Lung (tissue), 12 donors: Measurements from ENCODE around the gene DUSP16. TPM values are rescaled to one million over a fixed set of nuclear protein-coding genes. Genes with fewer than 3 reads are reported as not detected.

ENCODE experiments used
- ATAC-seq: fragments of 200-7000 bp; cut with Tn5 transposase; one replicate; pipeline ENCODE4 v1.9.1; 2020; ENCODE audit warnings: moderate number of reproducible peaks; ENCODE audit not compliant: insufficient read depth, low FRiP score
- DNase-seq, 3 donors: peaks; one replicate each; pipeline ENCODE4 v3.0.0-alpha.2; 2013 to 2017
- H3K27ac ChIP-seq, 2 donors: one replicate each; pipeline ENCODE4 v1.5.1; 2013; ENCODE audit warnings: mild to moderate bottlenecking in 2 of 2, moderate library complexity in 2 of 2, control low read depth in 1 of 2, inconsistent platforms in 1 of 2, low read depth in 1 of 2, low read length in 1 of 2
- H3K27me3 ChIP-seq, 3 donors: one replicate each; pipeline ENCODE4 v1.5.1; 2013; ENCODE audit warnings: low read length in 2 of 3; ENCODE audit not compliant: control insufficient read depth in 3 of 3, insufficient read depth in 3 of 3
- H3K36me3 ChIP-seq, 4 donors: one replicate each; pipeline ENCODE4 v1.5.1; 2013; ENCODE audit warnings: low read length in 4 of 4, mild to moderate bottlenecking in 1 of 4, moderate library complexity in 1 of 4; ENCODE audit not compliant: control insufficient read depth in 4 of 4, insufficient read depth in 4 of 4
- H3K4me1 ChIP-seq, 5 donors: one replicate each; pipeline ENCODE4 v1.5.1; 2013; ENCODE audit warnings: low read length in 5 of 5, mild to moderate bottlenecking in 2 of 5, moderate library complexity in 1 of 5; ENCODE audit not compliant: control insufficient read depth in 5 of 5, insufficient read depth in 5 of 5
- H3K4me3 ChIP-seq: one replicate; pipeline ENCODE4 v1.5.1; 2013; ENCODE audit warnings: mild to moderate bottlenecking, control low read depth, moderate library complexity
- H3K9ac ChIP-seq, 2 donors: one replicate each; pipeline ENCODE4 v1.5.1; 2013; ENCODE audit warnings: low read length in 2 of 2, control low read depth in 1 of 2; ENCODE audit not compliant: insufficient read depth in 1 of 2
- H3K9me3 ChIP-seq, 4 donors: one replicate each; pipeline ENCODE4 v1.5.1; 2013; ENCODE audit warnings: low read length in 3 of 4, mild to moderate bottlenecking in 1 of 4, moderate library complexity in 1 of 4; ENCODE audit not compliant: control insufficient read depth in 4 of 4, insufficient read depth in 3 of 4
- WGBS, 2 donors: extraction: QIAGEN DNeasy Blood & Tissue Kit; methylation state at CpG; one replicate each; pipeline ENCODE4 v1.1.7; 2013; 5-methylcytosine and 5-hydroxymethylcytosine counted together
- polyA plus RNA-seq, 2 donors: library from polyadenylated mRNA; stranded (reverse); fragments of 200-250 nt; gene quantifications; one replicate each; pipeline ENCODE4 v1.2.1, GENCODE V29; 2013
- total RNA-seq, 2 donors: library from RNA; depleted of rRNA in 1 of 2; stranded (reverse); fragments of >200 nt in 1 of 2; gene quantifications; one replicate each; pipeline ENCODE4 v1.2.1, GENCODE V29; 2014 to 2021
- TF ChIP-seq, protein P1 (sequence below): IDR thresholded peaks from 2 replicates; pipeline ENCODE4 v1.5.1; 2012; ENCODE audit warnings: mild to moderate bottlenecking; ENCODE audit errors: control extremely low read depth, extremely low read depth
- donor health status: control.
- donor health status: control.
- donor health status: Bipolar disorder and iron deficiency.
- donor health status: healthy.
- donor health status: DM: yes; HTN: yes; CAD: no.

The DUSP16 gene
- total and polyA plus RNA-seq, 4 donors: 11.1 to 40.0 (median 25.8) TPM

DNA sequence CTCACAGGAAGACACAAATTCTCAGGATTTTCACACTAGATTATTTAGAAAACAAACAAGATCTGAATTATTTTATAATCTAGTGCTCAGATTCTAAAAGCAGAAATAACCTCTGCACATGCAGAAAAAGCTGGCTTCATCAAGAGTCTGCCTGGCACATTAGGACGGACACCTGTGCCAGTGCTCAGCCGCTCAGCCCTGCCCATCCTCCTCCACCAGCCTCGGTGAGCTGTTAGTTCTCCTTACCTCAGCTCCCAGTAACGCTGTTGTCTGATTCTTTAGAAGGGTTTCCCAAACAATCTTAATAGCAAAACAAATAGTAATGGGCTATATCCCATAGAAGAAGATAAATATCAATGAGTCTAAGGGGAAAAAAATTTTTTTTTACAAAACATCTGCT is 27.7 kb downstream of the DUSP16 start:
- Histone ChIP-seq H3K9me3 (no peaks in the 10 kb centered on the region), H3K4me3 (no peak overlapping the region), H3K27ac (no peak overlapping the region), H3K36me3 (peaks cover 0 to 3% (median under 1%) of the 10 kb centered on the region in 4 donors), H3K9ac (no peak overlapping the region), H3K27me3 (no peaks in the 10 kb centered on the region), H3K4me1 (peaks cover 2 to 18% (median 13%) of the 10 kb centered on the region in 5 donors)
- 72 to 85% methylated on average over 4 of the region's 4 CpGs for WGBS, 2 donors
- ATAC-seq (no peak), DNase-seq (no peak)
- TF ChIP-seq, protein P1, sequence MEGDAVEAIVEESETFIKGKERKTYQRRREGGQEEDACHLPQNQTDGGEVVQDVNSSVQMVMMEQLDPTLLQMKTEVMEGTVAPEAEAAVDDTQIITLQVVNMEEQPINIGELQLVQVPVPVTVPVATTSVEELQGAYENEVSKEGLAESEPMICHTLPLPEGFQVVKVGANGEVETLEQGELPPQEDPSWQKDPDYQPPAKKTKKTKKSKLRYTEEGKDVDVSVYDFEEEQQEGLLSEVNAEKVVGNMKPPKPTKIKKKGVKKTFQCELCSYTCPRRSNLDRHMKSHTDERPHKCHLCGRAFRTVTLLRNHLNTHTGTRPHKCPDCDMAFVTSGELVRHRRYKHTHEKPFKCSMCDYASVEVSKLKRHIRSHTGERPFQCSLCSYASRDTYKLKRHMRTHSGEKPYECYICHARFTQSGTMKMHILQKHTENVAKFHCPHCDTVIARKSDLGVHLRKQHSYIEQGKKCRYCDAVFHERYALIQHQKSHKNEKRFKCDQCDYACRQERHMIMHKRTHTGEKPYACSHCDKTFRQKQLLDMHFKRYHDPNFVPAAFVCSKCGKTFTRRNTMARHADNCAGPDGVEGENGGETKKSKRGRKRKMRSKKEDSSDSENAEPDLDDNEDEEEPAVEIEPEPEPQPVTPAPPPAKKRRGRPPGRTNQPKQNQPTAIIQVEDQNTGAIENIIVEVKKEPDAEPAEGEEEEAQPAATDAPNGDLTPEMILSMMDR: no peak

DNA sequence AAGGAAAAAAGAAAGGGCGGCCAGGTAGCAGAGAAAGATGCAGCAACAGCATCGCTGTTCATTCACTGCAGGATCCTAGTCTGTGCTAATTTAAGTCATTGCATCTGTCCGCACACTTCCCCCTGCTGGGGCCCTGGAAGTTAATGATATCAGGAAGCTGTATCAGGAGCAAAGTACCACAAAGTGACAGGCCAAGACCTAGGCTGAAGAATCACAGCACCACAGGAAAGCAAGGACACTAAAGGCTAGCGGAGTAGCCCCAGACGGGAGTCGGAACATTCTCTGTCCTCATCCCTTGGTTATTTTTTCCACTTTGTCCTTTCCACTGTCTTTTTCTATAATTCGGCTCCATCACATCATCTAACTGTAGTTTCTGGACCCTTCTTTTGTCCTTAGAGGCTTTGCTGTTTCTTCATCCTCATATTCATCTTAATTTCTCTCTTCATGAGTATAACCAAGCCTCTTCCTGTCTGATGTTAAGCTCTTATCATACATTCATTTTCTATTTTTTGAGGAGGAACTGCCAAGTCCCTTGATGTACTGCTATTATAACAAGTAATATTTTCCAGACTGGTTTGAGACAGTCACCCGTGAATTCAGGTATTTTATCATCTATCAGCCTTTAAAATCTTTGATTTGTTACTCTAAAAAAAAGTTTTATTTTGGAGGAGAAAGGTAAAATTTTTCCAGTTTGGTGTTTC is 28.3 kb downstream of the DUSP16 start:
- TF ChIP-seq, protein P1: no peak
- H3K27me3 ChIP-seq: no peaks in the 10 kb centered on the region
- peaks cover 2 to 18% (median 13%) of the 10 kb centered on the region in 5 donors for H3K4me1 ChIP-seq
- WGBS, 2 donors: 66 to 81% methylated on average over 8 of the region's 8 CpGs
- no peaks in the 10 kb centered on the region for H3K9me3 ChIP-seq
- DNase-seq (peak in 1 of 3 donors; percentile 19), ATAC-seq (no peak)
- H3K4me3 ChIP-seq: no peak overlapping the region
- peaks cover 0 to 3% (median 1%) of the 10 kb centered on the region in 4 donors for H3K36me3 ChIP-seq
- no peak overlapping the region for H3K9ac ChIP-seq
- peak overlapping the region in 1 of 2 donors; percentile 89 for H3K27ac ChIP-seq

DNA sequence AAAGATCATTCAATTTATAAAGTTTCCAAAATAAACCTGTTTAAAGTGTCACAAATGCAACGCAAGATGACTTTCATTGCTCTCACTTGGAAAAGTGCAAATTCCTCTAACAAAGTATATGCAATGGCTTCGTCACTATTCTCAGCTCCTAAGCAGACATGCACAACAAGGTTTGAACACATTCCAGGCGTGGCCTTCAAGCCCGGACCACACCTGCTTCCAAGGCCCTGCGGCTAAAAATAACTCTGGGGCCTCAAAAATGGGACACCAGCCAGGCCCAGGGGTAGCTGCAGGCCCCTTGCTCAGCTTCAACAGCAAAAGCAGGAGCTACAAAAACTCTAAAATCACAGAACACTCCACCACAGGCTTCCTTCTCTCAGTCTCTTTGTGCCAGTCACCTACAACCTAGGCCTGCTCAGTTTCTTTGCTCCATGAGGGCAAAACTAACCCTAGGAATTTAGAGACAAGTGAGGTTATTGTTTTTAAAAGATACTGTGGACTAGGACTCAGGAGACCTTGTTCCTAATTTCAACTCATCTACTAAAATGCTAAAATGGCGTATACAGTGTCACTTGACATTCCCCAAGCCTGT is 29.3 kb downstream of the DUSP16 start:
- Histone ChIP-seq H3K9me3 (no peaks in the 10 kb centered on the region), H3K36me3 (peaks cover 0 to 3% (median 1%) of the 10 kb centered on the region in 4 donors), H3K4me3 (no peak overlapping the region), H3K4me1 (peaks cover 2 to 23% (median 13%) of the 10 kb centered on the region in 5 donors), H3K27me3 (no peaks in the 10 kb centered on the region), H3K9ac (no peak overlapping the region), H3K27ac (peak overlapping the region; percentile 72 to 89)
- peak; percentile 61 to 81 (median 75) for DNase-seq
- WGBS, 2 donors: 62 to 73% methylated on average over 6 of the region's 6 CpGs
- ATAC-seq: peak; percentile 47
- TF ChIP-seq, protein P1: no peak
